NCI-H510A (cell line): Measurements from ENCODE around the gene FEM1A.
A peak's percentile ranks its signal among the peaks of the same experiment; 100 is the strongest.
"Not testable (repeated sequence)": the region's sequence is repeated elsewhere in the genome, so short reads cannot be mapped to it uniquely, and the experiment has no call there.

Experiments
- DNase-seq: peaks from one replicate; lab custom pipeline; 2025; lab: John Stamatoyannopoulos, UW

FEM1A gene

GRCh38 chr19:4774136-4774535 lies 17.4 kb upstream of the FEM1A start:
- DNase-seq = no peak

- no peak for DNase-seq
Observed at GRCh38 chr19:4775627-4776152, 15.8 kb upstream of the FEM1A start.

- DNase-seq = no peak
Observed at GRCh38 chr19:4776436-4777211, 14.9 kb upstream of the FEM1A start.

GRCh38 chr19:4778124-4778523 lies 13.4 kb upstream of the FEM1A start:
- not testable (repeated sequence) for DNase-seq

GRCh38 chr19:4780860-4781259 lies 10.7 kb upstream of the FEM1A start:
- DNase-seq = no peak

GRCh38 chr19:4781801-4782200 lies 9.7 kb upstream of the FEM1A start:
- DNase-seq = no peak

GRCh38 chr19:4786412-4787016 lies 5.0 kb upstream of the FEM1A start:
- DNase-seq = not testable (repeated sequence)

GRCh38 chr19:4792019-4792865 lies 708 bp downstream of the FEM1A start:
- not testable (repeated sequence) for DNase-seq

- not testable (repeated sequence) for DNase-seq
Observed at GRCh38 chr19:4792866-4793195, 1.3 kb downstream of the FEM1A start.

- not testable (repeated sequence) for DNase-seq
Observed at GRCh38 chr19:4793278-4793677, 1.7 kb downstream of the FEM1A start.

GRCh38 chr19:4794971-4795370 lies 3.4 kb downstream of the FEM1A start:
- no peak for DNase-seq

GRCh38 chr19:4795400-4795799 lies 3.9 kb downstream of the FEM1A start:
- no peak for DNase-seq

GRCh38 chr19:4800591-4801081 lies 9.1 kb downstream of the FEM1A start:
- DNase-seq = no peak

GRCh38 chr19:4801085-4801619 lies 9.6 kb downstream of the FEM1A start:
- no peak for DNase-seq

GRCh38 chr19:4802711-4803110 lies 11.2 kb downstream of the FEM1A start:
- no peak for DNase-seq

- DNase-seq = no peak
Observed at GRCh38 chr19:4803736-4804695, 12.5 kb downstream of the FEM1A start.

- not testable (repeated sequence) for DNase-seq
Observed at GRCh38 chr19:4805140-4805539, 13.6 kb downstream of the FEM1A start.

- no peak for DNase-seq
Observed at GRCh38 chr19:4806384-4806783, 14.8 kb downstream of the FEM1A start.

GRCh38 chr19:4807188-4807587 lies 15.7 kb downstream of the FEM1A start:
- DNase-seq = no peak

GRCh38 chr19:4811328-4812131 lies 20.0 kb downstream of the FEM1A start:
- peak; percentile 45 for DNase-seq
